GM11168 (cell line): ENCODE results near the gene PRRC2B.

Experiments used
- in situ Hi-C: fragments of 300-500 bp; cut with MboI; formaldehyde crosslinking; loops from one replicate; pipeline ENCODE4 v1.12.0; 2022; ENCODE audit warnings: low sequenced_read_pairs; ENCODE audit not compliant: unreplicated experiment

The PRRC2B gene

GRCh38 chr9:131480258-131480657 lies 86.4 kb downstream of the PRRC2B start:
- in situ Hi-C loops = no loop called here

GRCh38 chr9:131481441-131482342 lies 87.8 kb downstream of the PRRC2B start:
- in situ Hi-C loops = no loop called here

GRCh38 chr9:131482343-131483006 lies 88.6 kb downstream of the PRRC2B start:
- in situ Hi-C loops = no loop called here

GRCh38 chr9:131483319-131484050 lies 89.6 kb downstream of the PRRC2B start:
- in situ Hi-C loops = no loop called here

- in situ Hi-C loops = no loop called here
These were observed 90.2 kb downstream of the PRRC2B start for GRCh38 chr9:131484051-131484445.

GRCh38 chr9:131484560-131485185 lies 90.8 kb downstream of the PRRC2B start:
- in situ Hi-C loops = no loop called here

- in situ Hi-C loops = no loop called here
These were observed 91.3 kb downstream of the PRRC2B start for GRCh38 chr9:131485206-131485605.

- in situ Hi-C loops = no loop called here
These were observed 92.0 kb downstream of the PRRC2B start for GRCh38 chr9:131485728-131486422.

GRCh38 chr9:131487001-131487400 lies 93.1 kb downstream of the PRRC2B start:
- in situ Hi-C loops = no loop called here

GRCh38 chr9:131487621-131488031 lies 93.7 kb downstream of the PRRC2B start:
- in situ Hi-C loops = no loop called here

GRCh38 chr9:131490514-131490913 lies 96.6 kb downstream of the PRRC2B start:
- in situ Hi-C loops = no loop called here

- in situ Hi-C loops = no loop called here
These were observed 97.3 kb downstream of the PRRC2B start for GRCh38 chr9:131491001-131491710.

GRCh38 chr9:131492070-131492469 lies 98.2 kb downstream of the PRRC2B start:
- in situ Hi-C loops = no loop called here

GRCh38 chr9:131494296-131494870 lies 100.5 kb downstream of the PRRC2B start:
- in situ Hi-C loops = no loop called here

- in situ Hi-C loops = no loop called here
These were observed 101.9 kb downstream of the PRRC2B start for GRCh38 chr9:131495785-131496184.

GRCh38 chr9:131496844-131497405 lies 103.0 kb downstream of the PRRC2B start:
- in situ Hi-C loops = no loop called here

- in situ Hi-C loops = no loop called here
These were observed 105.4 kb downstream of the PRRC2B start for GRCh38 chr9:131499254-131499767.

- in situ Hi-C loops = loop anchor here (10.0 to 25.0 kb wide), 2 partner anchors 244 to 737 kb away; partner anchors contain the start of gene RAPGEF1
These were observed 106.5 kb downstream of the PRRC2B start for GRCh38 chr9:131500377-131500776.
